Measurements from ENCODE around the gene RRP15.

The RRP15 gene

GRCh38 chr1:218383681-218384080, 98.6 kb downstream of the RRP15 start:
- Histone ChIP-seq H4K20me1 (ENCODE audit: insufficient read depth, low read length, poor library complexity, severe bottlenecking) (no peaks in the 10 kb centered on the region), H3K9me3 (ENCODE audit: insufficient read depth, low read depth, low read length) (no peaks in the 10 kb centered on the region), H3K9ac (ENCODE audit: low read depth, low read length, poor library complexity, severe bottlenecking) (no peak overlapping the region), H3K9me2 (replicated peaks; ENCODE audit: low read depth, low read length) (no peaks in the 10 kb centered on the region), H3K79me2 (ENCODE audit: insufficient read depth, low read length) (no peaks in the 10 kb centered on the region), H3K4me3 (ENCODE audit: low read length, poor library complexity, severe bottlenecking) (no peak overlapping the region), H3K4me2 (ENCODE audit: low read depth, low read length, poor library complexity, severe bottlenecking) (no peak overlapping the region), H3K27me3 (ENCODE audit: insufficient read depth, low read length, poor library complexity, severe bottlenecking) (peaks cover 63% of the 10 kb centered on the region), H3K4me1 (ENCODE audit: insufficient read depth, low read length, poor library complexity, severe bottlenecking) (no peaks in the 10 kb centered on the region), H2AFZ (ENCODE audit: low read length) (no peak overlapping the region), H3K36me3 (ENCODE audit: insufficient read depth, low read length) (no peaks in the 10 kb centered on the region), H3F3A (ENCODE audit: low read depth) (no peaks in the 10 kb centered on the region)
- TF ChIP-seq EZH2phosphoT487 (IDR thresholded peaks at IDR 0.05; ENCODE audit: borderline replicate concordance) (no peak), CTCF (conservative IDR thresholded peaks at IDR 0.05; ENCODE audit: low read length) (no peak)

- Histone ChIP-seq H3K4me2 (ENCODE audit: low read depth, low read length, poor library complexity, severe bottlenecking) (no peak overlapping the region), H4K20me1 (ENCODE audit: insufficient read depth, low read length, poor library complexity, severe bottlenecking) (no peaks in the 10 kb centered on the region), H3K9ac (ENCODE audit: low read depth, low read length, poor library complexity, severe bottlenecking) (no peak overlapping the region), H3K27me3 (ENCODE audit: insufficient read depth, low read length, poor library complexity, severe bottlenecking) (peaks cover 61% of the 10 kb centered on the region), H3K9me3 (ENCODE audit: insufficient read depth, low read depth, low read length) (no peaks in the 10 kb centered on the region), H3K9me2 (replicated peaks; ENCODE audit: low read depth, low read length) (no peaks in the 10 kb centered on the region), H3K36me3 (ENCODE audit: insufficient read depth, low read length) (no peaks in the 10 kb centered on the region), H3K4me3 (ENCODE audit: low read length, poor library complexity, severe bottlenecking) (no peak overlapping the region), H3K79me2 (ENCODE audit: insufficient read depth, low read length) (no peaks in the 10 kb centered on the region), H3F3A (ENCODE audit: low read depth) (no peaks in the 10 kb centered on the region), H3K4me1 (ENCODE audit: insufficient read depth, low read length, poor library complexity, severe bottlenecking) (no peaks in the 10 kb centered on the region), H2AFZ (ENCODE audit: low read length) (no peak overlapping the region)
- TF ChIP-seq CTCF (conservative IDR thresholded peaks at IDR 0.05; ENCODE audit: low read length) (no peak), EZH2phosphoT487 (IDR thresholded peaks at IDR 0.05; ENCODE audit: borderline replicate concordance) (no peak)
Measured at GRCh38 chr1:218384581-218384993, 99.5 kb downstream of the RRP15 start.
